Measurements from ENCODE around the gene HEG1. TPM values are rescaled to one million over a fixed set of nuclear protein-coding genes. Genes with fewer than 3 reads are reported as not detected.

HEG1 gene
- total and polyA plus RNA-seq, 2 donors (not counting 3 experiments of a cell fraction or from before 2014, with no cell fraction given) = 50.1 to 106 TPM

- no peak for TF ChIP-seq CTCF (IDR thresholded peaks at IDR 0.05; ENCODE audit: extremely low read depth in 1 of 2, insufficient read depth in 1 of 2, low read depth in 1 of 2, low read length in 2 of 2)
- no peak for TF ChIP-seq GATA2 (IDR thresholded peaks at IDR 0.05; ENCODE audit: insufficient read depth, insufficient read length, low read depth, low read length)
- TF ChIP-seq FOS (IDR thresholded peaks at IDR 0.05; ENCODE audit: borderline replicate concordance, insufficient read depth, low read length) = no peak
- no peak for TF ChIP-seq MAX (IDR thresholded peaks at IDR 0.05; ENCODE audit: insufficient read depth, insufficient read length)
- TF ChIP-seq EZH2 (IDR thresholded peaks at IDR 0.05; ENCODE audit: borderline replicate concordance, low read depth, low read length, severe bottlenecking) = no peak
- TF ChIP-seq POLR2A (IDR thresholded peaks at IDR 0.05; ENCODE audit: low read depth, low read length) = no peak
- no peak for TF ChIP-seq POLR2AphosphoS5 (IDR thresholded peaks at IDR 0.05; ENCODE audit: insufficient read depth, low read depth, low read length)
- TF ChIP-seq JUN (IDR thresholded peaks at IDR 0.05; ENCODE audit: borderline replicate concordance, insufficient read depth, insufficient read length, low read depth) = no peak
- ChIA-PET POLR2A (no interaction called here), CTCF (interaction anchor here (1.5 to 2.0 kb wide), 5 partner anchors 9 to 118 kb away, joined by 3 to 7 read pairs (median 5); no protein-coding TSS in a partner anchor)
- Histone ChIP-seq H2AFZ (ENCODE audit: low read depth, low read length) (no peak overlapping the region), H3K36me3 (ENCODE audit: control insufficient read depth in 2 of 2, extremely low read depth in 1 of 2, insufficient read depth in 2 of 2, low read length in 2 of 2) (peaks cover 5 to 9% of the 10 kb centered on the region in 2 experiments), H3K9me1 (replicated peaks; ENCODE audit: control insufficient read depth, extremely low read depth, insufficient read depth, low read length) (no peaks in the 10 kb centered on the region), H4K20me1 (replicated peaks; ENCODE audit: control insufficient read depth, extremely low read depth, insufficient read depth, low read length) (peaks cover 3% of the 10 kb centered on the region), H3K4me2 (ENCODE audit: insufficient read depth, low read length) (no peak overlapping the region), H3K4me3 (replicated peaks in 1 of 3; ENCODE audit: insufficient read depth in 1 of 3, low read depth in 1 of 3, low read length in 3 of 3) (no peak overlapping the region), H3K9ac (replicated peaks; ENCODE audit: extremely low read depth, insufficient read depth, low read length) (no peak overlapping the region), H3K4me1 (ENCODE audit: control insufficient read depth, extremely low read depth, insufficient read depth, low read length) (peaks cover 14% of the 10 kb centered on the region), H3K27ac (ENCODE audit: insufficient read depth, low read depth, low read length) (peak overlapping the region; percentile 6), H3K79me2 (ENCODE audit: control insufficient read depth, insufficient read depth, low read length) (peaks cover 23% of the 10 kb centered on the region), H3K27me3 (ENCODE audit: control insufficient read depth in 2 of 2, insufficient read depth in 2 of 2, low read length in 2 of 2) (no peaks in the 10 kb centered on the region), H3K9me3 (replicated peaks; ENCODE audit: control insufficient read depth, insufficient read depth, low read length) (no peaks in the 10 kb centered on the region)
- DNase-seq (ENCODE audit: low read depth, low spot score) (peak; percentile 5), FAIRE-seq (no peak)
- dilution Hi-C loops (cut with MboI; ENCODE audit: extremely low pct_ligation_motif_present, low sequenced_read_pairs) = no loop called here
- intact Hi-C loops (cut with micrococcal nuclease) = loop anchor here (1.0 kb wide), 1 partner anchor 11 kb away; no protein-coding TSS in a partner anchor
- no TSS peak for BruUV-seq (replicated peaks)
These were observed 23.1 kb downstream of the HEG1 start for GRCh38 chr3:125032683-125033082.
